HepG2 (cell line): ENCODE results near the gene PTPA. TPM values are rescaled to one million over a fixed set of nuclear protein-coding genes. Genes with fewer than 3 reads are reported as not detected.

ENCODE experiments used
- DPF2 ChIP-seq: sonication (generic); formaldehyde crosslinking; IDR thresholded peaks from 2 replicates; pipeline ENCODE4 v1.4.0; 2020; ENCODE audit warnings: mild to moderate bottlenecking, low read depth, missing genetic modification reagents, borderline replicate concordance
- ELF3 ChIP-seq: IDR thresholded peaks from 2 replicates; pipeline ENCODE4 v1.6.1; 2016; ENCODE audit warnings: missing genetic modification reagents, missing compliant biosample characterization
- FOXO1 ChIP-seq: sonication (generic); formaldehyde crosslinking; IDR thresholded peaks from 2 replicates; pipeline ENCODE4 v1.4.0; 2020; ENCODE audit warnings: missing genetic modification reagents
- HMG20A ChIP-seq: IDR thresholded peaks from 2 replicates; pipeline ENCODE4 v1.6.1; 2016; ENCODE audit warnings: borderline replicate concordance
- KAT7 ChIP-seq: IDR thresholded peaks from 2 replicates; pipeline ENCODE4 v1.6.1; 2018; ENCODE audit warnings: borderline replicate concordance, missing compliant biosample characterization
- MEF2D ChIP-seq: sonication (generic); formaldehyde crosslinking; IDR thresholded peaks from 2 replicates; pipeline ENCODE4 v1.5.1; 2020; ENCODE audit warnings: mild to moderate bottlenecking, missing genetic modification reagents
- SAP130 ChIP-seq: IDR thresholded peaks from 2 replicates; pipeline ENCODE4 v1.6.1; 2016; ENCODE audit warnings: low read depth
- SMAD3 ChIP-seq: sonication (generic); formaldehyde crosslinking; IDR thresholded peaks from 2 replicates; pipeline ENCODE4 v1.4.0; 2020; ENCODE audit warnings: missing genetic modification reagents
- TBL1XR1 ChIP-seq: fragments of 150-350 bp; IDR thresholded peaks from 2 replicates; pipeline ENCODE4 v1.6.1; 2014; ENCODE audit warnings: borderline replicate concordance, low read length; ENCODE audit not compliant: partially characterized antibody
- ZNF253 ChIP-seq: sonication (generic); formaldehyde crosslinking; IDR thresholded peaks from 2 replicates; pipeline ENCODE4 v1.8.0; 2022; ENCODE audit warnings: mild to moderate bottlenecking, missing genetic modification reagents, borderline replicate concordance
- ZNF282 ChIP-seq: fragments of 450-650 bp; IDR thresholded peaks from 2 replicates; pipeline ENCODE4 v1.6.1; 2018; ENCODE audit not compliant: partially characterized antibody
- ZNF329 ChIP-seq: sonication (generic); formaldehyde crosslinking; IDR thresholded peaks from 2 replicates; pipeline ENCODE4 v1.9.0; 2021; ENCODE audit warnings: low read depth, mild to moderate bottlenecking, missing genetic modification reagents
- ZNF468 ChIP-seq: sonication (generic); formaldehyde crosslinking; IDR thresholded peaks from 2 replicates; pipeline ENCODE4 v1.8.0; 2022; ENCODE audit warnings: mild to moderate bottlenecking, moderate library complexity, missing genetic modification reagents
- ZNF557 ChIP-seq: sonication (generic); formaldehyde crosslinking; IDR thresholded peaks from 2 replicates; pipeline ENCODE4 v1.4.0; 2020; ENCODE audit warnings: missing genetic modification reagents
- ZNF616 ChIP-seq: sonication (generic); formaldehyde crosslinking; IDR thresholded peaks from 2 replicates; pipeline ENCODE4 v1.5.0; 2020; ENCODE audit warnings: low read depth, mild to moderate bottlenecking, missing genetic modification reagents
- polyA plus RNA-seq, 8 experiments: library from polyadenylated mRNA; depleted of rRNA in 3 of 8; stranded (reverse) in 7 of 8; unstranded in 1 of 8; fragments of >200 nt; fragmentation: Illumina TruSeq in 4 of 8; extraction: Trizol in 4 of 8; gene quantifications; 2 replicates each; pipeline versions ENCODE4 v1.2.1 to v1.2.3, GENCODE V29; 2011 to 2016; ENCODE audit warnings: low read depth in 4 of 8, missing spikeins in 1 of 8, mixed read lengths in 1 of 8; ENCODE audit not compliant: insufficient read depth in 1 of 8
- total RNA-seq, 5 experiments: library from RNA; depleted of rRNA; stranded (reverse); fragments of >200 nt; fragmentation: Illumina TruSeq; extraction: Trizol; gene quantifications; 2 replicates each; pipeline ENCODE4 v1.2.3, GENCODE V29; 2016; ENCODE audit warnings: low read depth in 1 of 5
- TF ChIP-seq, protein P1 (sequence below): sonication (generic); formaldehyde crosslinking; IDR thresholded peaks from 2 replicates; pipeline ENCODE4 v1.4.0; 2020; ENCODE audit warnings: missing genetic modification reagents, borderline replicate concordance
- TF ChIP-seq, protein P2 (sequence below): fragments of 450-650 bp; IDR thresholded peaks from 2 replicates; pipeline ENCODE4 v1.6.1; 2017
- TF ChIP-seq, protein P3 (sequence below): sonication (generic); formaldehyde crosslinking; IDR thresholded peaks from 2 replicates; pipeline ENCODE4 v1.5.0; 2020; ENCODE audit warnings: missing genetic modification reagents
- TF ChIP-seq, protein P4 (sequence below): sonication (generic); formaldehyde crosslinking; IDR thresholded peaks from 2 replicates; pipeline ENCODE4 v1.5.0; 2020; ENCODE audit warnings: mild to moderate bottlenecking, missing genetic modification reagents, borderline replicate concordance
- TF ChIP-seq, protein P5 (sequence below): sonication (generic); formaldehyde crosslinking; IDR thresholded peaks from 2 replicates; pipeline ENCODE4 v1.8.1; 2023; ENCODE audit warnings: missing genetic modification reagents, mild to moderate bottlenecking, borderline replicate concordance

Gene PTPA
- total and polyA plus RNA-seq, 2 of the 13 experiments (the other 11 are each of a cell fraction or from before 2014, with no cell fraction given): 79.3 to 105 TPM

DNA sequence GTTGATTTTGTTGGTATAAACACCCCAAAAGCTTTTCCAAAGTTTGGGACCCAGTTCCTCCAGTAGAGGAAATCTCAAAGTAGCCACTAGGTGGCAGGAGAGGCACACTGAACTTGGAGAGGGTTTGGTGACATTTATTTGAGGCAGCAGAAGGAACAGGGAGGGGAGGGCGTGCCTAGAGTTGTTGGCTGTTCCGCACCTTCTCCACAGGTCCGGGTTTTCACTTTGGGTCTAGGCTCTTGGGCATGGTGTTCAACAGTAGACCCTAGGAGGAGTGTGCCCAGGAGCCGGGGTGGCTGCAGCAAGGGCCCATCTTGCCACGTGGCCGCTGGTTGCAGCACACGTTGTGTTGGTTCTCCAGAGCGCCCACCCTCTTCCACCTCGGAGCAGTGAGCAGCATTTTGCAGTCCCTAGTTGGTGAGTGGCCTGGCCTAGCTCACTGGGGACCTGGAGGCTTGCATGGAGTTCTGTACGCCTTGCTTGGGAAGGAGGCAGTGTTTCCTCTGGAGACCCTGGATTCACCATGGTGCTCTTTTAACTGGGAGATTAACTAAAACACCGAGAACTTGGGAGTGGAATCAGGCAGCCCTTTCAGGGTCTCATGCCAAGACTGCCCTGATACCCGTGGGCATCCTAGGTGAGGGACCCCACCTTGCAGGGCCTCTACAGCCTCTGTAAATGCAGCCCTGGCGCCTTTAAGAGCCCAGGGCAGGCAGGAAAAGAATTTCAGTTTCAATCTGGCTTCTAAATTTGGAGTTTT, 28.2 kb downstream of the PTPA start (continued):
- TF ChIP-seq SMAD3 (CRISPR knock-in tag) (no peak; the same call in 1 of the 2 replicates), ZNF329 (CRISPR knock-in tag) (no peak), FOXO1 (peak; percentile 42), MEF2D (CRISPR knock-in tag) (peak; percentile 83; the same call in 1 of the 2 replicates), DPF2 (CRISPR knock-in tag) (no peak), ELF3 (CRISPR knock-in tag) (no peak; the same call in 1 of the 2 replicates), HMG20A (no peak), ZNF468 (CRISPR knock-in tag) (no peak), TBL1XR1 (no peak), ZNF282 (no peak), ZNF557 (CRISPR knock-in tag) (no peak), SAP130 (peak; percentile 48; the same call in 1 of the 2 replicates), ZNF253 (CRISPR knock-in tag) (no peak), ZNF616 (CRISPR knock-in tag) (0 out of 2 replicates have a peak, but pooled peaks have one; percentile 46), KAT7 (CRISPR knock-in tag) (peak; percentile 48; the same call in 1 of the 2 replicates)
- TF ChIP-seq, protein P1, sequence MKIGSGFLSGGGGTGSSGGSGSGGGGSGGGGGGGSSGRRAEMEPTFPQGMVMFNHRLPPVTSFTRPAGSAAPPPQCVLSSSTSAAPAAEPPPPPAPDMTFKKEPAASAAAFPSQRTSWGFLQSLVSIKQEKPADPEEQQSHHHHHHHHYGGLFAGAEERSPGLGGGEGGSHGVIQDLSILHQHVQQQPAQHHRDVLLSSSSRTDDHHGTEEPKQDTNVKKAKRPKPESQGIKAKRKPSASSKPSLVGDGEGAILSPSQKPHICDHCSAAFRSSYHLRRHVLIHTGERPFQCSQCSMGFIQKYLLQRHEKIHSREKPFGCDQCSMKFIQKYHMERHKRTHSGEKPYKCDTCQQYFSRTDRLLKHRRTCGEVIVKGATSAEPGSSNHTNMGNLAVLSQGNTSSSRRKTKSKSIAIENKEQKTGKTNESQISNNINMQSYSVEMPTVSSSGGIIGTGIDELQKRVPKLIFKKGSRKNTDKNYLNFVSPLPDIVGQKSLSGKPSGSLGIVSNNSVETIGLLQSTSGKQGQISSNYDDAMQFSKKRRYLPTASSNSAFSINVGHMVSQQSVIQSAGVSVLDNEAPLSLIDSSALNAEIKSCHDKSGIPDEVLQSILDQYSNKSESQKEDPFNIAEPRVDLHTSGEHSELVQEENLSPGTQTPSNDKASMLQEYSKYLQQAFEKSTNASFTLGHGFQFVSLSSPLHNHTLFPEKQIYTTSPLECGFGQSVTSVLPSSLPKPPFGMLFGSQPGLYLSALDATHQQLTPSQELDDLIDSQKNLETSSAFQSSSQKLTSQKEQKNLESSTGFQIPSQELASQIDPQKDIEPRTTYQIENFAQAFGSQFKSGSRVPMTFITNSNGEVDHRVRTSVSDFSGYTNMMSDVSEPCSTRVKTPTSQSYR (CRISPR knock-in tag): no peak
- TF ChIP-seq, protein P2, sequence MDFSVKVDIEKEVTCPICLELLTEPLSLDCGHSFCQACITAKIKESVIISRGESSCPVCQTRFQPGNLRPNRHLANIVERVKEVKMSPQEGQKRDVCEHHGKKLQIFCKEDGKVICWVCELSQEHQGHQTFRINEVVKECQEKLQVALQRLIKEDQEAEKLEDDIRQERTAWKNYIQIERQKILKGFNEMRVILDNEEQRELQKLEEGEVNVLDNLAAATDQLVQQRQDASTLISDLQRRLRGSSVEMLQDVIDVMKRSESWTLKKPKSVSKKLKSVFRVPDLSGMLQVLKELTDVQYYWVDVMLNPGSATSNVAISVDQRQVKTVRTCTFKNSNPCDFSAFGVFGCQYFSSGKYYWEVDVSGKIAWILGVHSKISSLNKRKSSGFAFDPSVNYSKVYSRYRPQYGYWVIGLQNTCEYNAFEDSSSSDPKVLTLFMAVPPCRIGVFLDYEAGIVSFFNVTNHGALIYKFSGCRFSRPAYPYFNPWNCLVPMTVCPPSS: no peak
- TF ChIP-seq, protein P3, sequence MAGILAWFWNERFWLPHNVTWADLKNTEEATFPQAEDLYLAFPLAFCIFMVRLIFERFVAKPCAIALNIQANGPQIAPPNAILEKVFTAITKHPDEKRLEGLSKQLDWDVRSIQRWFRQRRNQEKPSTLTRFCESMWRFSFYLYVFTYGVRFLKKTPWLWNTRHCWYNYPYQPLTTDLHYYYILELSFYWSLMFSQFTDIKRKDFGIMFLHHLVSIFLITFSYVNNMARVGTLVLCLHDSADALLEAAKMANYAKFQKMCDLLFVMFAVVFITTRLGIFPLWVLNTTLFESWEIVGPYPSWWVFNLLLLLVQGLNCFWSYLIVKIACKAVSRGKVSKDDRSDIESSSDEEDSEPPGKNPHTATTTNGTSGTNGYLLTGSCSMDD (CRISPR knock-in tag): no peak
- TF ChIP-seq, protein P4, sequence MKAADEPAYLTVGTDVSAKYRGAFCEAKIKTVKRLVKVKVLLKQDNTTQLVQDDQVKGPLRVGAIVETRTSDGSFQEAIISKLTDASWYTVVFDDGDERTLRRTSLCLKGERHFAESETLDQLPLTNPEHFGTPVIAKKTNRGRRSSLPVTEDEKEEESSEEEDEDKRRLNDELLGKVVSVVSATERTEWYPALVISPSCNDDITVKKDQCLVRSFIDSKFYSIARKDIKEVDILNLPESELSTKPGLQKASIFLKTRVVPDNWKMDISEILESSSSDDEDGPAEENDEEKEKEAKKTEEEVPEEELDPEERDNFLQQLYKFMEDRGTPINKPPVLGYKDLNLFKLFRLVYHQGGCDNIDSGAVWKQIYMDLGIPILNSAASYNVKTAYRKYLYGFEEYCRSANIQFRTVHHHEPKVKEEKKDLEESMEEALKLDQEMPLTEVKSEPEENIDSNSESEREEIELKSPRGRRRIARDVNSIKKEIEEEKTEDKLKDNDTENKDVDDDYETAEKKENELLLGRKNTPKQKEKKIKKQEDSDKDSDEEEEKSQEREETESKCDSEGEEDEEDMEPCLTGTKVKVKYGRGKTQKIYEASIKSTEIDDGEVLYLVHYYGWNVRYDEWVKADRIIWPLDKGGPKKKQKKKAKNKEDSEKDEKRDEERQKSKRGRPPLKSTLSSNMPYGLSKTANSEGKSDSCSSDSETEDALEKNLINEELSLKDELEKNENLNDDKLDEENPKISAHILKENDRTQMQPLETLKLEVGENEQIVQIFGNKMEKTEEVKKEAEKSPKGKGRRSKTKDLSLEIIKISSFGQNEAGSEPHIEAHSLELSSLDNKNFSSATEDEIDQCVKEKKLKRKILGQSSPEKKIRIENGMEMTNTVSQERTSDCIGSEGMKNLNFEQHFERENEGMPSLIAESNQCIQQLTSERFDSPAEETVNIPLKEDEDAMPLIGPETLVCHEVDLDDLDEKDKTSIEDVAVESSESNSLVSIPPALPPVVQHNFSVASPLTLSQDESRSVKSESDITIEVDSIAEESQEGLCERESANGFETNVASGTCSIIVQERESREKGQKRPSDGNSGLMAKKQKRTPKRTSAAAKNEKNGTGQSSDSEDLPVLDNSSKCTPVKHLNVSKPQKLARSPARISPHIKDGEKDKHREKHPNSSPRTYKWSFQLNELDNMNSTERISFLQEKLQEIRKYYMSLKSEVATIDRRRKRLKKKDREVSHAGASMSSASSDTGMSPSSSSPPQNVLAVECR (CRISPR knock-in tag): no peak; the same call in 1 of the 2 replicates
- TF ChIP-seq, protein P5, sequence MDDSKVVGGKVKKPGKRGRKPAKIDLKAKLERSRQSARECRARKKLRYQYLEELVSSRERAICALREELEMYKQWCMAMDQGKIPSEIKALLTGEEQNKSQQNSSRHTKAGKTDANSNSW: no peak
